ENCODE results near the gene JAKMIP1.

JAKMIP1 gene

GRCh38 chr4:6115342-6115741 is 85.0 kb downstream of the JAKMIP1 start:
- DNase-seq: no peak

GRCh38 chr4:6114601-6115000 is 85.7 kb downstream of the JAKMIP1 start:
- DNase-seq: no peak

GRCh38 chr4:6114181-6114580 is 86.2 kb downstream of the JAKMIP1 start:
- DNase-seq: no peak

GRCh38 chr4:6113641-6114040 is 86.7 kb downstream of the JAKMIP1 start:
- DNase-seq: no peak

GRCh38 chr4:6112606-6113290 is 87.6 kb downstream of the JAKMIP1 start:
- DNase-seq: no peak

GRCh38 chr4:6111354-6111960 is 88.9 kb downstream of the JAKMIP1 start:
- no peak for DNase-seq

GRCh38 chr4:6110681-6111353 is 89.5 kb downstream of the JAKMIP1 start:
- DNase-seq: no peak

GRCh38 chr4:6109842-6110560 is 90.3 kb downstream of the JAKMIP1 start:
- no peak for DNase-seq

- DNase-seq: no peak
These were observed 92.5 kb downstream of the JAKMIP1 start for GRCh38 chr4:6107886-6108285.

GRCh38 chr4:6107114-6107791 is 93.1 kb downstream of the JAKMIP1 start:
- no peak for DNase-seq

GRCh38 chr4:6106156-6106555 is 94.2 kb downstream of the JAKMIP1 start:
- no peak for DNase-seq

GRCh38 chr4:6105311-6105911 is 94.9 kb downstream of the JAKMIP1 start:
- no peak for DNase-seq

GRCh38 chr4:6104541-6105130 is 95.7 kb downstream of the JAKMIP1 start:
- no peak for DNase-seq

GRCh38 chr4:6097581-6097980 is 102.8 kb downstream of the JAKMIP1 start:
- no peak for DNase-seq

- DNase-seq: no peak
These were observed 104.5 kb downstream of the JAKMIP1 start for GRCh38 chr4:6095897-6096296.

GRCh38 chr4:6095023-6095752 is 105.2 kb downstream of the JAKMIP1 start:
- no peak for DNase-seq

- DNase-seq: no peak
These were observed 106.7 kb downstream of the JAKMIP1 start for GRCh38 chr4:6093671-6094070.

GRCh38 chr4:6092971-6093370 is 107.4 kb downstream of the JAKMIP1 start:
- no peak for DNase-seq

GRCh38 chr4:6092131-6092530 is 108.2 kb downstream of the JAKMIP1 start:
- DNase-seq: no peak

- DNase-seq: no peak
These were observed 109.4 kb downstream of the JAKMIP1 start for GRCh38 chr4:6090931-6091330.

- DNase-seq: no peak
These were observed 111.4 kb downstream of the JAKMIP1 start for GRCh38 chr4:6088950-6089349.
